GM15510 (cell line): ENCODE measurements around the gene ZNF160.

Experiments
- POLR2A ChIP-seq: IDR thresholded peaks from 3 replicates; pipeline ENCODE4 v1.6.1; 2011; ENCODE audit warnings: borderline replicate concordance; ENCODE audit not compliant: insufficient read length; ENCODE audit errors: extremely low read depth

Gene ZNF160

DNA sequence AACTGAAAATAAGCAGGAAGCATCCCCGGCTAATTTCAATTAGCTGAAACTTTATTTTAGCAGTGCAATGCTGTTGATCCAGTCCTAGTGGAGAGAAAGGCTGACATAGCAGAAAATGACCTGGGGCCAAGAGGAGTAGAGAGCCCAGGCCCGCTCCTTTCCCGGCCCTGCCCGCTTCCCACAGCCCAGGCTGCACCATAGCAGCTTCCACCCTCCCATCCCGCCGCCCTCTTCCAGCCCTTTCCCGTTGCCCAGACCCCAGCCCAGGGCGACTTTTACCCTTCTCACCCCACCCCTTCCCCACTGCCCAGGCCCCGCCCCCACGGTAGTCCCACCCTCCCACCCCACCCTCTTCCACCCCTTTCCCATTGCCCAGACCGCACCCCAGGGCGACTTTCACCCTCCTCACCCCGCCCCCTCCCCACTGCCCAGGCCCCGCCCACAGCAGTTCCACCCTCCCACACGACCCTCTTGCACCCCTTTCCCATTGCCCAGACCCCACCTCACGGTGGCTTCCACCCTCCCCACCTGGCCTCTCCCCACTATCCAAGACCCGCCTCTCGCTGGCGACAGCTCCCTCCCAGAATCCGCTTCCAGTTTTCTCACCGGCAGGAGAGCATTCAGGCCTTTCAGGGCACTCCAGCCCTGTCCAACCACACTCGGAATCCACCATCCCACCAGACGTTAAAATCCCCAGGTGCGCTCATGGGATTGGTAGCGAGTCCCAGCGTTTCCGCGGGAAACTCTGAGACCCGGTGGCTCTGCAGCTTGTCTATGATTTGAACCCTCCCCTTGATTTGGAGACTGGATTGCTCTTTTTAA lies 8.3 kb downstream of the ZNF160 start:
- TF ChIP-seq POLR2A: no peak

- no peak for TF ChIP-seq POLR2A
Measured at GRCh38 chr19:53092723-53093122, 10.5 kb downstream of the ZNF160 start.

GRCh38 chr19:53091413-53092254 lies 11.6 kb downstream of the ZNF160 start:
- TF ChIP-seq POLR2A: no peak

DNA sequence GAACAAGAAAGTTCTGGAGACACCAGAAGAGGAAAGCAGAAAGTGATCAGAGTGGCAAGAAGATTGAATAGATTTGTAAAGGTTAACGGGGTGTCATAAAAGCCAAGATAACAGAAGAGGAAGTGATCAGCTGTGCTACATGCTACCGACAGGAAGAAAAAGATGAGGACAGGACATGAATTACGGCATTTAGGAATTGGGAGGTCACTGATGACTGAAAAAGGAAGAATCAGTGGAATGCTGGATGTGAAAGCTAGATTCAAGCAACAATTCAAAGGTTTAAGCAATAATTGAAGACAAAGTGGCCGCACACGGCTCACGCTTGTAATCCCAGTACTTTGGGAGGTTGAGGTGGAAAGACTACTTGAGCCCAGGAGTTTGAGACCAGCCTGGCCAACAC lies 15.1 kb downstream of the ZNF160 start:
- no peak for TF ChIP-seq POLR2A

GRCh38 chr19:53086949-53087348 lies 16.3 kb downstream of the ZNF160 start:
- TF ChIP-seq POLR2A: no peak

DNA sequence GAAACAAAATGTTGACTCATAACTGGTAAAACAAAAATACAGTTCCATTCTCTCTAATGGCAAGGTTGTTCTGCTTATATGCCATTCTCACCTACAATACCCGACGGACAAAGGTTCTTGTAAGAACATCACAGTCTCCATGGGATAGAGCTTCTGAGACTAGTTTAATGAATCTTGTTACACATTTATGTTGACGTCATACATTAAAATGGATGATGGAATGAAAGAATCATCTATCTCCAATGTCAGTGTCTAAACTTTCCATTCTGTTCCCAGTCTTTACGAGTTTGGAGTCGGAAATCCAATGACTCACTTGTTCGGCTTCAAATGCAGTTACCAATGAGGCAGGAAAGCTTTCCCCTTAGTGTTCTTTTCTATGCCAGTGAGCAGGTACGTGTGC lies 17.7 kb downstream of the ZNF160 start:
- TF ChIP-seq POLR2A: no peak

DNA sequence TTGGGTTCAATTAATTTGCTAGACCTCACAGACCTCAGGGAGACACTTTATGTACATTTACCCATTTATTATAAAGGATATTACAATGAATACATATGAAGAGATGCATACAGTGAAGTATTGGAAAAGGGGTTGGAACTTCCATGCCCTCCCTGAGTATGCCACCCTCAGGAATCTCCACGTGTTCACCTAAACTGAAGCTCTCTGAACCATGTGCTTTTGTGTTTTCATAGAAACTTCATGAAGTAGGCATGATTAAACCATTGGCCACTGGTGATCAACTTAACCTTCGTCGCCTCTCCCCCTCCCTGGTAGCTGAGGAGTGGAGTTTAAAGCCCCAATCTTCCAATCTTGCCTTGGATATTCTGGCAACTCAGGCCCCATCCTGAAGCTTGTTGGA lies 20.3 kb downstream of the ZNF160 start:
- TF ChIP-seq POLR2A: no peak

DNA sequence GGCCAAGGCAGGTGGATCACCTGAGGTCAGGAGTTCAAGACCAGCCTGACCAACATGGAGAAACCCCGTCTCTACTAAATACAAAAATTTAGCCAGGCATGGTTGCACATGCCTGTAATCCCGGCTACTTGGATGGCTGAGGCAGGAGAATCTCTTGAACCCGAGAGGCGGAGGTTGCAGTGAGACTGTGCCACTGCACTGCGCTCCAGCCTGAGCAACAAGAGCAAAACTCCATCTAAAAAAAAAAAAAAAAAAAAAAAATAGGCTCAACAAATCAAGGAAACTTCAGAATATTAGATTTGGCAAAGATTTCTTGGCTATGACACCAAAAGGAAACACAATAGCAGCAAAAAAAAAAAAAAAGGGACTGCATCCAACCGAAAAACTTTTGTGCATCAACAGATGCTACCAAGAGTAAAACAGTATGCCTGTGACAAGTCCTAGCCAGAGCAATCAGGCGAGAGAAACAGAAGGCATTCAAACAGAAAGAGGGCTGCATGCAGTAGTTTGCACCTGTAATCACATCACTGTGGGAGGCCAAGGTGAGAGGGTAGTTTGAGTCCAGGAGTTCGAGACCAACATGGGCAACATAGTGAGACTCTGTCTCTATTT lies 23.8 kb downstream of the ZNF160 start:
- no peak for TF ChIP-seq POLR2A

DNA sequence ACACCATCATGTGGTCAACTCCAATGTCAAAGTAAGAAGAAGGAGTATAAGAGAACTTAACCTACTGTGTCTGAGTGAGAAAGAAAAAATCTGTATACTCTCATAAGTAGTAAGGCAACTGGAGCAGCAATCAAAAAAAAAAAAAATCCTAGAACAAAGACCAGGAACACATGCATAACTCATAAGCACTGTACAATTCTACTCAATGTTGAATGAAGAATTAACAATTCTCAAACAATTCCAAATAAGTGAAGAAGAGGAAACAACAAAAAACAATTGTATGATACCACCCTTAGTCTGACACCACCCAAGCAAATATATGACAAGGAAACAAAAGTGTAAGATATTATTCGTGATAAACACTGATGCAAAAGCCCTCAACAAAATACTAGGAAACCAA lies 24.6 kb downstream of the ZNF160 start:
- TF ChIP-seq POLR2A: no peak

DNA sequence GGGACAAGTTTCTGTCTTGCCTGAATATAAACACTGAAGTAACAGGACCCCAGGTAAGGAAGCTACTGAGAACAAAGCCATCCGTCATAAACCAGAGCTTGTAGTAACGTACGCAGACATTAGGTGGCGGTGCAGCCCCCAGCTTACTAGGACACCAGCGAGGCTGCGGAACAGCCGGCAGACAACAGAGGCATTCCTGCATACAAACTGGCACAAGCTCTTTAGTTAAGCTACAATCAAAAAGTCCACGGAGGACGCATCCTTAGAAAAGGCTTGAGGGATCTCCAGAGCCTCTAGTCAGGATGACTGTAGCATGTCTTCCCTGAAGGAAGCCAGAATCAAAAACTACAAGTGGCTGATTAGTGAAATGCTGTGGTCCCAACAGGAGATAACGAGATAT lies 26.2 kb downstream of the ZNF160 start:
- TF ChIP-seq POLR2A: no peak

DNA sequence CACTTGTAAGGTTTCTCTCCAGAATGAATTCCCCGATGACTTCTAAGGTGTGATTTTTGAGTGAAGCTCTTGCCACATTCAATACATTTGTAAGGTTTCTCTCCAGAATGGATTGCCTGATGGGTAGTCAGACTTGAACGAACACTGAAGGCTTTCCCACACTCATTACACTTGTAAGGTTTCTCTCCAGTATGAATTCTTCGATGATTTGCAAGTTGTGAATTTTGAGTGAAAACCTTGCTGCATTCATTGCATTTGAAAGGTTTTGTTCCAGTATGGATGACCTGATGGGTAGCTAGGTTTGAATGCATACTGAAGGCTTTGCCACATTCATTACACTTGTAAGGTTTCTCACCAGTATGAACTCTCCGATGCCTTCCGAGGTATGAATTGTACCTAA lies 34.4 kb downstream of the ZNF160 start:
- TF ChIP-seq POLR2A: no peak

DNA sequence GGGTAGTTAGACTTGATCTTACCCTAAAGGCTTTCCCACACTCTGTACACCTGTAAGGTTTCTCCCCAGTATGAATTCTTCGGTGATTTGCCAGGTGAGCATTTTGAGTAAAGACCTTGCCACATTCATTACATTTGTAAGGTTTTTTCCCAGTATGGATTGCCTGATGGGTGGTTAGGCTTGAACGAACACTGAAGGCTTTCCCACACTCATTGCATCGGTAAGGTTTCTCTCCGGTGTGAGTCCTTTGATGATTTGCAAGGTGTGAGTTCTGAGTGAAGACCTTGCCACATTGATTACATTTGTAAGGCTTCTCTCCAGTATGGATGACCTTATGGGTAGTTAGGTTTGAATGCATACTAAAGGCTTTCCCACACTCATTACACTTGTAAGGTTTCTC lies 35.0 kb downstream of the ZNF160 start:
- no peak for TF ChIP-seq POLR2A

DNA sequence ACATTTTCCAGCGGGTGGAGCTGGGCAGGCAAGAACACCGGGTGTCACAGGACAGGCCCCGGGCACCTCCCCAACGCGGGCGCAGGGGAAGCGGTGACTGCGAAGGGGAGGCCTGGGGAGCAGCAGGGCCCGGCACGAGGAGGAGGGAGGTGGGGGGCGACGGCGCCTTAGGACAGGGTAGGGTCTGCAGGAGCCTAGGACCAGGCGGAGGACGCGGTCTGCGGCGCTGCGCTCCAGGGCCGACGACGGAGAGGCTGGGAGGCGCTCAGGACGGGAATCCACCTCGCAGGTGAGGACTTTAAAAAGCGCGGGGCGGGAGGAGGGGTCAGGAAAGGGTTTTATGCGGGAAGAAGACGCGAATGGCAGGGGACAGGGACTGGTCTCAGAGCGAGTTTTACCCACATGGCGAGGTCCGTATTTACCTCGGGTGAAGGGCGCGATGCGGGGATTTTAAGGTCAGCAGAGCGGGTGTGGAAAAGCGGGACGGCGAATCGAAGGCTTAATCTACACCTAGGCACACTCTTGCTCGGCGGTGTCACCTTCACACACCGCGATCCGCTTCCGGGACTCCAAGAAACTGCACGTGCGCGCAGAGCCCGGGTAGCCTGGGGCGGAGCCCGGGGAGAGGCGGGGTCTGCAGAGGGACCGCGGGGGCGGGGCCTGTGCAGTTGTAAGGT lies 45.2 kb downstream of the ZNF160 start:
- no peak for TF ChIP-seq POLR2A

DNA sequence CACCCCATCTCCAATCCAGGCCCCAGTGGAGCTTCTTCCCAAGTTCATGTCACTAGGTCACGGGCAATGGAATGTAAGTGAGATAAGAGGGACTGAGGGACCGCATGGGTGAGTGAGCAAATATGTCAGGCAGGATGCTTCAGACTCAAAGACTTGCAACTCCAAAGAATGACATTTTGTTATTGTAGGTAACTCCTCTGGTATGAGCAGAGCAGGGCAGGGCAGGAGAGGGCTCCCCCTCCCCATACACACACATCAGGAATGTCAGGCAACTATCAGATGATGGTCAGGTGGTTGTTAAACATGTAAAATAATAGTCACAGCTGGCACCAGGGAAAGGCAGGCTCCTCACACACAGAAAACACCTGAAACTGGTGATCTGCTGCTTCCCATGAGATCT lies 48.1 kb downstream of the ZNF160 start:
- TF ChIP-seq POLR2A: no peak

GRCh38 chr19:53047379-53047778 lies 55.8 kb downstream of the ZNF160 start:
- TF ChIP-seq POLR2A: no peak

DNA sequence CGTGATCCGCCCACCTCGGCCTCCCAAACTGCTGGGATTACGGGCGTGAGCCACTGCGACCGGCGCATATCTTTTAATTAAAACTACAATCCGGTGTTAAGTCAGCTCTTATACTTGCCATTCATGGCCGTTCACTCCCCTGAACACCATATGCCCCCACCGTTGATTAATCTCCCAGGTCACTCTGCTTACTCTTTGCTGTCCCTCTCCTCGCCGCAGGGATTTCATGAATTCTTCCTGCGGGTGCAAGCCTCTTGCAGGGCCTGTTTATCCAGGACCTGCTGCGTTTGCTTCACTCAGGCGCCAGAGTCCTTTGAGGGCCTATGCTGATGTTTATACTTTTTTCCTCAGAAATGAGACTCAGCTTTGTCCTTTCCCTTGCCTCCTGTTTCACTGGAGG lies 57.7 kb downstream of the ZNF160 start:
- no peak for TF ChIP-seq POLR2A

- no peak for TF ChIP-seq POLR2A
Measured at GRCh38 chr19:53041366-53041765, 61.9 kb downstream of the ZNF160 start.
